ENCODE results near the gene ADH4. TPM values are rescaled to one million over a fixed set of nuclear protein-coding genes. Genes with fewer than 3 reads are reported as not detected.

The ADH4 gene
- total and polyA plus RNA-seq, 3 donors from 2014 or later = 0.86 TPM; not detected in 2

- intact Hi-C loops (cut with DNase I; ENCODE audit: low total_unique reads) = no loop called here
- Histone ChIP-seq H3K9me3 (no peaks in the 10 kb centered on the region), H3K27me3 (no peaks in the 10 kb centered on the region), H3K36me3 (ENCODE audit: low read depth, missing control alignments) (no peaks in the 10 kb centered on the region), H3K4me3 (no peak overlapping the region), H3K4me1 (peaks cover 19% of the 10 kb centered on the region), H3K27ac (peak overlapping the region; percentile 60 to 71)
- 71 to 72% methylated on average over 5 of the region's 5 CpGs for WGBS, 2 donors
- no peak for TF ChIP-seq CTCF (IDR thresholded peaks at IDR 0.05)
- TF ChIP-seq POLR2A (IDR thresholded peaks at IDR 0.05) = no peak
- no peak for DNase-seq
Measured at GRCh38 chr4:99078931-99079624, 65.0 kb downstream of the ADH4 start.

GRCh38 chr4:99078336-99078735 is 65.8 kb downstream of the ADH4 start:
- peak overlapping the region in 1 of 2 donors; percentile 71 for H3K27ac ChIP-seq
- WGBS, 2 donors = 71 to 73% methylated on average over 5 of the region's 5 CpGs
- DNase-seq = no peak
- H3K4me1 ChIP-seq = peaks cover 19% of the 10 kb centered on the region
- no peaks in the 10 kb centered on the region for H3K27me3 ChIP-seq
- no peaks in the 10 kb centered on the region for H3K36me3 ChIP-seq (ENCODE audit: low read depth, missing control alignments)
- H3K9me3 ChIP-seq = no peaks in the 10 kb centered on the region
- no peak overlapping the region for H3K4me3 ChIP-seq
- TF ChIP-seq POLR2A (IDR thresholded peaks at IDR 0.05) (no peak), CTCF (IDR thresholded peaks at IDR 0.05) (no peak)
- intact Hi-C loops (cut with DNase I; ENCODE audit: low total_unique reads) = no loop called here

GRCh38 chr4:99077177-99077576 is 66.9 kb downstream of the ADH4 start:
- no peak for TF ChIP-seq POLR2A (IDR thresholded peaks at IDR 0.05)
- no peak for TF ChIP-seq CTCF (IDR thresholded peaks at IDR 0.05)
- intact Hi-C loops (cut with DNase I; ENCODE audit: low total_unique reads) = no loop called here
- Histone ChIP-seq H3K9me3 (no peaks in the 10 kb centered on the region), H3K4me3 (no peak overlapping the region), H3K27ac (no peak overlapping the region), H3K36me3 (ENCODE audit: low read depth, missing control alignments) (no peaks in the 10 kb centered on the region), H3K4me1 (peaks cover 12% of the 10 kb centered on the region), H3K27me3 (no peaks in the 10 kb centered on the region)
- DNase-seq = no peak
- WGBS, 2 donors = 86 to 89% methylated on average over 4 of the region's 4 CpGs

GRCh38 chr4:99076292-99076976 is 67.7 kb downstream of the ADH4 start:
- Histone ChIP-seq H3K4me3 (no peak overlapping the region), H3K27ac (no peak overlapping the region), H3K27me3 (no peaks in the 10 kb centered on the region), H3K36me3 (ENCODE audit: low read depth, missing control alignments) (no peaks in the 10 kb centered on the region), H3K4me1 (peaks cover 12% of the 10 kb centered on the region), H3K9me3 (no peaks in the 10 kb centered on the region)
- 87 to 89% methylated on average over 5 of the region's 5 CpGs for WGBS, 2 donors
- no peak for DNase-seq
- intact Hi-C loops (cut with DNase I; ENCODE audit: low total_unique reads) = no loop called here
- TF ChIP-seq POLR2A (IDR thresholded peaks at IDR 0.05) (no peak), CTCF (IDR thresholded peaks at IDR 0.05) (no peak)

Data from testis (tissue), 3 donors.